ENCODE results near the gene PDK4.
"Not testable (repeated sequence)": the region's sequence is repeated elsewhere in the genome, so short reads cannot be mapped to it uniquely, and the experiment has no call there.

The PDK4 gene

GRCh38 chr7:95596198-95597063 is at the start of gene PDK4:
PDK4 (minus strand) TSS chr7:95596516; CDS start chr7:95596293, 223 bp downstream.
- no peak for DNase-seq

- no peak for DNase-seq
These were observed 45.9 kb upstream of the PDK4 start for GRCh38 chr7:95642173-95642572.

DNA sequence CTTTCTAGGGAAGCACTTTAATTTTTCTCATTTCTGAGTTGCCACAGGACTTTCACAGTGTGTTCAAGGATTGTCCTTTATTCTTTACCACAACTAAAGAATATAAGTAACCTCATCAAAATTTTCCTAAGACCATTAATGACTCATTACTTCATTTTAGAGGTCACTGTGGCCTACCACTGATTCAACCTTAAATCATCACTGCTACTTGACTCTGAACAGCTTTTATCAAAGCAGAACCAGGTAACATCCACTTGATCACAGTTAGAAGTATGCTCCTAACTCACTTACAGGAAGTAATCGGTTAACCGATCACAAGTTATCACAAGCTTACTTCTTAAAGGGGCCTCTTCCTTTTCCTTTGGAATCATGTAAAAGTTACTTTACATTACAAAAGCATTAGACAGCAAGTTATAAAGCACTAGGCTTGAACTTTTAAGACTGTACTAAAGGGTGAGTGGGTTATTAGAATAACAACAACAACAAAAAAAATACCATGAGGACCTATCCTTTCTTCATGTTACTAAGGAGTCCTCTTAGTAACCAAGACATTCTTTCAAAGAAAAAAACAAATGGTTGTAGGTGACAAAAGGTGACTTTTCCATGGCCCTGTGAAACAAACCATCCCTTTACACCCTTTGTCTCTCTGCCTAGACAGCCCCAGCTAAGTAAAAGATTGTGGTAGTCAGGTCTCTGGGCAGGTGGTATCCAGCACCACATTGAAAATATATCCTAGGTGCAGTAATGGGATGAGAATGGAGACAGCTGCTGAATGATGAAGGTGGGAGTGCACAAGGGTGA is 40.0 kb upstream of the PDK4 start:
- DNase-seq, result no peak

GRCh38 chr7:95632609-95633008 is 36.3 kb upstream of the PDK4 start:
- DNase-seq, result no peak

GRCh38 chr7:95631527-95631926 is 35.2 kb upstream of the PDK4 start:
- no peak for DNase-seq

DNA sequence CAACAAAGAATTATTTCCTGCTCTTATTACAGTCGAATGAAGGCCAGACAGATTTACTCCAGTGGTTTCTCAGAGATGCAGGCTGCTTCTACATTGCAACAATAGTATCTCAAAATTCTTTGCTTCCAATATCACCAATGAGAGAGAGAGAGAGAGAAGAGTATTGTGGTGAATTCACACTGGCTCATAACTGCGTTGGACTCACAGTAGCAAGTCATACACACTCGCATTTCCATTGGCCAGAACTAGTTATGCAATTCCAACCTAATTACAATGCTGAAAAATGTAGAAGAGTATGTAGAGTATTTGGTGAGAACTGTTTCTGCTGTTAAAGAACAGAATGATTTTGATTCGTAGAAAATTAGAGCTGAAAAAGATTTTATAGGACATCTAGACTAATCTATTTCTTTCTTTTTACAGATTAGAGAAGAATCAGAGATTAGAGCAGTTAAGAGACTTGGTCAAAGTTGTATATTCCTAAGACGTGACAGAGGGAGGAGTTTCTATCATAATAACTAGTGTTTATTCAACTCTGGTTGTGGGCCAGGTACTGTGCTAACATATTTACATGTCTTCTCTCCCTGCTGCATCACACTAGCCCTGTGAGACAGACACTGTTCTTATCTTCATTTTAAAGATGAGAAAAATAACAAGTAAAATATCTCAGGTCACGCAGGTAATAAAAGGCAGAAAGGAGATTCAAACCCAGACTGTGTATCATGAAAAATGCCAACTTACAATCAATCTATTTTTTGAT is 34.6 kb upstream of the PDK4 start:
- DNase-seq, result no peak

DNA sequence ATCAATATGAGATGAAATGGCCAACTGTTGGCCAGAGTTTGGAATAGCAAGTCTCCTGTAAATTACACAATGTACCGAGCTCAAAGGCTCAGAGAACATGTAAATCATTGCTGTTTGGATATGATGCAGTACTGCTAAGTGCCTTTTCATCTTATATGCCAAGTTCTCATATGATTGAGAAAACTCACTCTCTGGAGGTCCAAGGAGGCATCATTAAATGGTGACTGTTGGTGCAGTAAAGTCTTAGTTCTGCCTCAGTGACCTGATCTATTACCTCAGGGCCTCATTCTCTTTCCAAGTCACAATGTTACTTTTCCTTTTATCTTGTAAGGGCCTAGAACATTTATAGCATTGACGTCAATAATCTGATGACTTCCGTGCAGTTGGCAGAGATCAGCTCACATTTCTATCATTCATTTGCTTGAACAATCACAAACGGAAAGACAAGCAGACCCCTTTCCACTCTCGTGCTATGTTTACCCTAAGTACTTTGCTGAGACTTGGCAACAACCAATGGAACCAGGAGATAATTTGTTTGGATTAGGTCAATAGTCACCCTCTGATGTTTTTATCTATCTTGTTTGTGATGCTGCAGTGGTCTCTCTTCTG is 32.6 kb upstream of the PDK4 start:
- DNase-seq, result no peak

- DNase-seq, result no peak
These were observed 27.5 kb upstream of the PDK4 start for GRCh38 chr7:95623788-95624187.

DNA sequence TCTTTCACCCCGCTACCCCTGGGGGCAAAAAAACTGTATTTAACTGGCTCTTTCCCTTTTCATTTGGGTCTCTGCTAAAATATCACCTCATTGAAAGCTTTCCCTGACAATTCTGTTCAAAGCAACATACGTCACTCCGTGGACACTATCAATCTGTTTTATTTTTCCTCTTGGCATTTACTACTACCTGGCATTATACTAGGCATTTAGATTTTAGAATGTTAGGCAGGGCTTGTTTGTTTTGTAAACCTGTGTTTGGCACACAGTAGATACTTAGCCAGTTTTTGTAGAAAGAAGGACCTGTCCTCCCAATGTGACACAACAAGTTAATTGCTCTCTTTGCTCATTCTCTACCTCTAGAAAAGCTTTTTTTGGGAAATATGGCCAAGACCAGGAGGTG is 26.5 kb upstream of the PDK4 start:
- DNase-seq, result no peak

DNA sequence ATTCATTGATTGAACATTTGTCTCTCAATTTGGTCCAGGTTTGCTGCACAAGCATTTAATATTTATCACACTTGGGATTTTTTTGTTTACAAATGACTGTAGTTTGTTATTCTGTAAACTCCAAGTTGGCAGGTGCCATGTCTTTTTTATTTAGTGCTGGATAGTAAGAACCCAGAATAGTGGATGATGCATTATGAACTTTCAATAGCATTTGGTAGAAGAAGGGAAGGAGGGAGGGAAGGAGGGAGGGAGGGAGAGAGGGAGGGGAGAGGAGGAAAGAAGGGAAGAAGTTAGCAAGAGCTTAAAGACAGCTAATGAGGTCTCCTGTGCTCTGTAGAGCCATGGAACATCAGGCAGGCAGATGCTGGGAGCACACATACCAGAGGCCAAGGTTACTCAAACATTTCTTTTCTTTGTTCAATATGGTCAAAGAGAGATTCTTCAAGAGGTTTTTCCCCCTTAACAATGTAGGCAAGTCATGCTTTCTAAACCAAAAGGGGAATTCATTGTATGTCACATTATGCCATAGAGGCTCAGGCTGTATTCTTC is 25.8 kb upstream of the PDK4 start:
- no peak for DNase-seq

GRCh38 chr7:95621404-95621803 is 25.1 kb upstream of the PDK4 start:
- DNase-seq, result no peak

DNA sequence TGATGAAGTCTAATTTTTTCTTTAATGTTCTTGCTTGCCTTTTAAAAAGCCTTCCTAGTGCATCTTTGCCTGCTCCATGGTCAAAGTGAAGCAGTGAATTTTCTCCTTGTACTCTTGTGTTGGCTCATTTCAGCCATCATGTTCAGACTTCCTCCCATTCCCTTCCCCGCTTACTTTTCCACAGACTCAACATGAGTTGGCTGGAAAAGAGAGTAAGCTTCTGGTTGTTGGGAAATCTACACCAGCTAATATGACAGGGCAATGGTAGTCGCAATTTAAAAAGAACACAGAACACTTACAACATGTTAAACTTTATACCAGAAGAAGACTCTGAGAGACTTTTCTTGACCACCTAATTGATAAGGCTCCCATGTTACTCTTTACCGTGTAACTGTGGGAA is 24.3 kb upstream of the PDK4 start:
- DNase-seq, result no peak

DNA sequence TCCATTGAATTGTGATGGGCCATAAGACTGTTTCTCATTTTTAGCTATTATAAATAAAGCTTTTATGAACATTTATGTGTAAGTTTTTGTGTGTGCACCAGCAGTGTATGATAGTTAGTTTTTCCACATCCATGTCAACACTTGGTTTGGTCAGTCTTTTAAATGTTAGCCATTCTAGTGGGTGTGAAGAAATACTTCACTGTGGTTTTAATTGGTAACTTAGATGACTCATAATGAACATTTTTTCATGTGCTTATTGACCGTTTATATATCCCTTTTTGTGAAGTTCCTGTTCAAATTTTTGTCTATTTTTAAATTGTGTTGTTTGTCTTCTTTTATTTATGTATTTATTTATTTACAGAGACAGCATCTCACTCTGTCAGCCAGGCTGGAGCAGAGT is 23.6 kb upstream of the PDK4 start:
- DNase-seq, result no peak

DNA sequence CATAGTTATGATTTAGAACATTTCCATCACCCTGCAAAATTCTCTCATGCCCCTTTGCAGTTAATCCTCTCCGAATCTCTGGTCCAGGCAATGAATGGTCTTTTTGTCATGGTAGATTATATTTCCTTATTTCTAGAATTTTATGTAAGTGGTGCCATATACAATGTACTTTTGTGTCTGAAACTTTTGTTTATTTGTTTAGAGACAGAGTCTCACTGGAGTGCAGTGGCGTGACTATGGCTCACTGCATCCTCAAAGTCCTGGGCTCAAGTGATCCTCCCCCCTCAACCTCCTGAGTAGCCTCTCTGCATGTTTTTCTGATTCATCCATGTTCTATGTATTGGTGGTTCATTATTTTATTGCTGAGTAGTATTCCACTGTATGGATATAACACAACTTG is 23.2 kb upstream of the PDK4 start:
- DNase-seq, result no peak

DNA sequence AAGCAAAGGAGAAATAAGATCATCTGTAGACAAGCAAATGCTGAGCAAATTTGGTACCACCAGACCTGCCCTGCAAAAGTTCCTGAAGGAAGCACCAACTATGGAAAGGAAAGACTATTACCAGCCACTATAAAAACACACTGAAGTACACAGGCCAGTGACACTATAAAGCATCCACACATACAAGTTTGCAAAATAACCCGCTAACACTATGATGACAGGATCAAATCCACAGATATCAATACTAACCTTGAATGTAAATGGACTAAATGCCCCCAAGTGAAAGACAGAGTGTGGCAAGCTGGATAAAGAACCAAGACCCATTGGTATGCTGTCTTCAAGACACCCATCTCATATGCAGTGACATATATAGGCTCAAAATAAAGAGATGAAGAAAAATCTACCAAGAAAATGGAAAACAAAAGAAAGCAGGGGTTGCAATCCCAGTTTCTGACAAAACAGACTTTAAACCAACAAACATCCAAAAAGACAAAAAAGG is 18.2 kb upstream of the PDK4 start:
- DNase-seq, result no peak

DNA sequence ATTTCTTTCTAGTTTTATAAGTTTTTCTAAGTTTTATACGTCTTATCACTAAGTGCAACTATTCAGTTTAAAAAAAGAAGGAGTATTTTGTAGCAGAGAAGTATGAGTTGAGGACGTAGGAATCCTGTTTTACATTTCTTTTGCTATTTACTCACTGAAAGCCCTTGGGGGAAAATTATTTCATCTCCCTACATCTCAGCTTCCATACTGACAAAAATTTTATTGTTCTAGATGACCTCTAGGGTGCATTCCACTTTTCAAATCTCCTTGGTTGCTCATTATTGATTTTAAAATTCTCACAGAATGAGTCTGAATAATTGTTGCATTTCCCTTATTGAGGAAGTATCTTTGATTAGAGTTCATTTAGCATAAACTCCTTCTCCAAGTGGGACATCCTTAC is 14.9 kb upstream of the PDK4 start:
- DNase-seq, result no peak

DNA sequence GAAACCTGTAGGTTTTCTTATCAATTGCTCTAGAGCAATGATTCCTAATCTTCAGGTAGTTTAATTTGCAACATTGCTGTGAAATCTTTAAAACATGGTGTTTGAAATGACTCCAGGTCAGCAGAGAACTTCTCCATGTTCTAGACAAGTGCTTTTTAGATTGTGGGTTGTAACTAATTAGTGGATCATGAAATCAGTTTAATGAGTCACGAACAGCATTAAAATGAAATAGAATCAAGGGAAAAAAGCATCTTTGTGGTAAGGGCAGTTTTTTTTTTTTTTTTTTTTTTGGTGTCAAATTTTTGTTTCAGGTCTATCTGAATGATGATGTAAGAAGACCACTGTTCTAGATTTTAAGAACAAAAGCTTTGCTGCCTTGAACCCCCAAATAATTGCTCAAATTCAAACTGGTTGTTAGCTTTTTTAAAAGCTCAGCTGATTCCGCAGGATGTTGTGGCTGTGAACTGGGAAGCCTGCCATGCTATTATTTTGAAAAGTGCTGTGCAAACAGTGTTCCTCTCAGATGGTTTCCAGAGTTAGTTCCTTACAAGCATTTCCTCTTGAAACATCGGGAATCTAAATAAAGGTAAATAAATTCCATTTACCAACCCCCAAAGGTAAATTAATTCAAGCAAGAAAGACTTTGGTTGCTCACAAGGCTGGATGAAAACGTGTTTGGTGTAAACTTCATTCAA is 13.1 kb upstream of the PDK4 start:
- no peak for DNase-seq

DNA sequence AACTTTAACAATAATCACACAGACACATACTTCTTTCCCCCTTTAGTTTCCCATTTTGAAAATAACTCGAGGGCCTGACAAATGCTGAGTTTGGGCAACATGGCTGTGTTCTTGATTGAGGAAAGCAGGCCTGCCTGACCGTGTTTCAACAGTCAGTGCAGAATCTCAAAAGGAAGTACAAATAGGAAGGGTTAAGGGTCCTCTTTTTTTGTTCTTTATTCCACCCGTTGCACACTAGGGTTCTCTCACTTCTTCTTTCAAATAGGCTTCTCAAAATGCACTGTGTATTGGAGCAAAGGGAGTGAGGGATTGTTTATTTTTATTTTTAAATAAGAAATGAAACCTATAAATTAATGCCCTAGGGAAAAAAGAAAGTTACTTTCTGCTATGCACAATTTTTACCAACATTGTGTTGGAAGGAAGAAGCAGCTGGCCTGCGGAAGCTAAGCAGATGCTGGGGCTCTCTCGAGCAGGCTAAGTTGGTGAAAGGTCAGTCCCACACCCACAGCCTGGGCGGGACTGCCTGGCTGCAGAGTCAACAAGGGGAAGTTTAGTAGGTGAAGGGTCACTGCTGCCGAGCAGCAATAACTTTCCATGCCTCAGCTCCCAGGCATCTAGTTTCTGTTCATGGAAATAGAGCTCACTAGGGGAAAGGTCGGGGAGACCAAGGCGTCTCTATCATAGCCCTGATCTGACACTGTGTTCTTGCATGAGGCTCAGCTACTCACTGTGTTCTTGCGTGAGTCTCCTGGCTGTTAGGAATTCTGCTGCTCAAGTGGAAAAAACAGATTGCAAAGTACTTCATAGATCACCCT is 12.2 kb upstream of the PDK4 start:
- no peak for DNase-seq

- no peak for DNase-seq
These were observed 11.2 kb upstream of the PDK4 start for GRCh38 chr7:95607561-95607960.

GRCh38 chr7:95605275-95605674 is 9.0 kb upstream of the PDK4 start:
- no peak for DNase-seq

DNA sequence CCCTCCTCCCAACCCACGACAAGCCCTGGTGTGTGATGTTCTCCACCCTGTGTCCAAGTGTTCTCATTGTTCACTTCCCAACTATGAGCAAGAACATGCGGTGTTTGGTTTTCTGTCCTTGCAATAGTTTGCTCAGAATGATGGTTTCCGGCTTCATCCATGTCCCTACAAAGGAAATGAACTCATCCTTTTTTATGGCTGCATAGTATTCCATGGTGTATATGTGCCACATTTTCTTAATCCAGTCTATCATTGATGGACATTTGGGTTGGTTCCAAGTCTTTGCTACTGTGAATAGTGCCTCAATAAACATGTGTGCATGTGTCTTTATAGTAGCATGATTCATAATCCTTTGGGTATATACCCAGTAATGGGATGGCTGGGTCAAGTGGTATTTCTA is 8.5 kb upstream of the PDK4 start:
- DNase-seq, result not testable (repeated sequence)
